GM21723 (cell line): ENCODE data around the gene DRD1.
A peak's percentile ranks its signal among the peaks of the same experiment; 100 is the strongest.
"Not testable (repeated sequence)": the region's sequence is repeated elsewhere in the genome, so short reads cannot be mapped to it uniquely, and the experiment has no call there.

Experiments
- ATAC-seq: cut with Tn5 transposase; IDR thresholded peaks from one replicate; pipeline ENCODE4 v1.9.1; 2021; ENCODE audit warnings: mild to moderate bottlenecking, moderate library complexity; ENCODE audit not compliant: unreplicated experiment

DRD1 gene

DNA sequence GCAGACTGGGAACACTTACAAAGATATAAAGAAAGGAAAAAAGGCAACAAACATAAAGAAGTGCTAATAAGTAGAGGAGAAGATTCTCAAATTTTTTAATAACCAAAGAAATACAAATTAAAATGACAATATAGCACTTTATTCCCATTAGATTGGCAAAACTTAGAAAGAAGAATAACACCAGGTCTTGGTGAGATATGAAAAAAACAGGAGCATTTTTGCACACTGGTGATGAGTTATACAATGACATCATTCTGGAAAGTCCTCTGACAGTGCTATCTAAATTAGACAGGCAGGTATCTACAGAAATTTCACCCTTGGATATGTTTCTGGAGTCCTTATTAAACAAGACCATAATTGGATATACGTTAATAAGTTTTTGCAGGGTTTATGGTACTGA, 24.9 kb upstream of the DRD1 start:
- no peak for ATAC-seq

DNA sequence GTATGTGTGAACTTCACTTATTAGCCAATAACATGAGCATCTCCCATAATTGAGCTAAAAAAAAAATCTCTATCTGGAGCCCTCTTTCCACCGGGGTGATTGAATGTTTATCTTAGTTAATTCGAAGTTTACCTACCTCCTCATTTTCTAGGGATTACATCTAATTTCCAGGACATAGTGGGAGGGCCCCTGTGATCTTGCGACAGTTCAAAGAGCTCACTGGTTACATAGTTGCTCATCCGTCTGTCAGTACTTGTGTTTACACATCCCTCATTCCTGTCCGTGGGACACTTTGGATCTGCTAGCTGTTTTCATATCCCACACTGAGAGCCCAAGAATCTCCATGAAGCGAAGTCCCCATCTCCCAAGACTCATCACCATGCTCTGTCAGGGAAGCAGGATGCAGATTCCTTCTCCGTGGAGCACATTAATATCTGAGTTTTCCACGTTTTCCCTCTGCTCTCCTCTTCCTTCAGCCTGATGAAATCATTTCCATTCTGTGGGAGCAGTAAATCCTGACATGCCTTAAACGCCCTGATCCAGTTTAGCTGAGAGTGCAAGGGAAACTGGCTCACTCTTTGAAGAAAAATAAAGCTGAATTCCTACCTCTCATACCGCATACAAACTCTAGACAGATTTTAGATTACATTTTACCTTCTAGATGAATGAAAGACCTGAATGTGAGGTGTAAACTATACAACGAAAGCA, 24.2 kb upstream of the DRD1 start:
- no peak for ATAC-seq

DNA sequence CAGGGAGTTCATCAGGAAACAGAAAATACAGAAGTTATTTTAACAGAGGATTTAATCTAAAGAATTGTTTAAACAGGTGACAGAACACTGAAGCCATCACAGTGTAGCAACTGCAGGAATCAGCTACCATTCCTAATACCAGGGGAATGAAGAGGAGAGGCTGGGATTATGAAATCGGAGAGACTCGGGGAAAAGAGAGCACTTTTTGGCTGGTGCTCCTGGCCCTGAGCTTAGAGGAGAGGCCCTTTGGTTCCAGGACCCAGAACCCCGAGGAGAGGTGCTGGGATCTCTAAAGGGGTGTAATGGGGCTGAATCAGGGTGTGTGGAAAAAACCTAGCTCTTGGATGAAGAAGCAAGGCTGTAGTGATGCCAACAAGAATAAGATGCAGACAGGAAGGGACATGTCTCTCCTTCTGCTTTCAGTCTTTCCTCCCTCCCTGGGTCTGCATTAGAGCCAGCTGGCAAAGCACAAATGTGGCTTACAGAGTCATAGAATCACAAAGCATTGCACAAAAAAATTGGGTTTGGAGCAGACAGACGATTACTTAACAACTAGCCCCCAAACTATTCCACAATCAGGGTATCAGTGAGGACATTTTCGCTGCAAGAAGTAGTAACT, 22.8 kb upstream of the DRD1 start:
- no peak for ATAC-seq

DNA sequence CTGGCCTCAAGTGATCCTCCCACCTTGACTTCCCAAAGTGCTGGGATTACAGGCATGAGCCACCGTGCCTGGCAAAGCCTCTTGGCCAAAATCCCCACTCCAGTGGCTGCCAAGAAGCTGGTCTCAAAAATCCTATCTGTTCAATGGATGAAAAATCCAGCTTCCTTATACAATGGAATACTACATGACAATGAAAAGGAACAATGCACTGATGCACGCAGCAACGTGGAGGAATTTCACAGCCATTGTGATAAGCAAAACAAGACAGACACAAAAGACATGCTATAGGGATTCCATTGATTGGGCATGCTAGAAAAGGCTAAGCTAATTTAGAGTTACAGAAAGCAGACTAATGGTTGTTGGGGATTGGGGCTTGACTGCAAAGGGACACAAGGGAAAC, 21.3 kb upstream of the DRD1 start:
- no peak for ATAC-seq

DNA sequence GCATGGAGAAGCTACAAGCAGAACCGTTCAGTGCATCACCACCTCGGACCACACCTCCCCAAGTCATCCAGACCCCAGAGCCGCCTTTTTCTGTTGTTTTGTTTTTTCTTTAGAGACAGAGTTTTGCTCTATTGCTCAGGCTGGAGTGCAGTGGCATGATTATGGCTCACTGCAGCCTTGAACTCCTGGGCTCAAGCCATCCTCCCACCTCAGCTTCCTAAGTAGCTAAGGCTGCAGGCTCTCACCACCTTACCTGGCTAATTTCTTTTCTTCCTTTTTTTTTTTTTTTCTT, 20.9 kb upstream of the DRD1 start:
- no peak for ATAC-seq

DNA sequence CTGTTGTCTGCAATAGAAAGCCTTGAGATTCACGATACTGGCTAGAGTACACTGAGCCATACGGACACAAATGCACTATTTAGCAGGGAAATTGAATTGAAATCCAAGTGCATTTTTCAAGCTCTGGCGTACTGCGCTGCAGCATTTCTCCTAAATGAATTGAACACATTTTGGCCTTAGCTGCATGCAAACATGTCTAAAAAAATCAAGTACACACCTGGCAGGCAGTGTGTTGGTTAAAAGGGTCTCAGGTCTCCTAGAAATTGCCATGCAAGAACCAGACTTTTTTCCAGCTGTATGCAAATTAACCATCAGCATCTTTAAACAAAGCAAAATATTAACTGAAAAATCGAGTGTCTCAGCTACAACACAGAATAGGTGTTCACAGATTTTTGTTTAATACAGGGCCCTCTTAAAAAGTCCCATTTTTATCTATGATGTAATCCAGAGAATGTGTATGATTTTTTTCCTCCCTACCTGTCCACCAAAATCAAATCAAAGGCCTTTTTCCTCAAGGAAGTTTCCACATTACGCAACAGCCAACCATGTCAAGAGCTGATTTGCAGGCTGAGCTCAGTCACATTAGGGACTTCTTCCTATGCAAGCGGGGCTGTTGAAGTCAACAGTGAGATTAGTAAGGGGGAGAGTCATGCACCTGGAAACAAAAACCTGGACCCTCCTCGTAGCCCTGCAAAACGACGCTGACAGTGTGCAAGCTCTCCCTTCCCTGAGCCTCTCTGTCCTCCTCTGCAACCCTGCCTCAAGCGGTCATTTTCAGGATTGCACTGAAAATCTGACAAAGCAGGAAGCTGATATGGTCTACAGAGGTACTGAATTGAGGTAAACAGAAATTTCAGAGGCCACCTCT, 20.3 kb upstream of the DRD1 start:
- ATAC-seq: peak; percentile 98

DNA sequence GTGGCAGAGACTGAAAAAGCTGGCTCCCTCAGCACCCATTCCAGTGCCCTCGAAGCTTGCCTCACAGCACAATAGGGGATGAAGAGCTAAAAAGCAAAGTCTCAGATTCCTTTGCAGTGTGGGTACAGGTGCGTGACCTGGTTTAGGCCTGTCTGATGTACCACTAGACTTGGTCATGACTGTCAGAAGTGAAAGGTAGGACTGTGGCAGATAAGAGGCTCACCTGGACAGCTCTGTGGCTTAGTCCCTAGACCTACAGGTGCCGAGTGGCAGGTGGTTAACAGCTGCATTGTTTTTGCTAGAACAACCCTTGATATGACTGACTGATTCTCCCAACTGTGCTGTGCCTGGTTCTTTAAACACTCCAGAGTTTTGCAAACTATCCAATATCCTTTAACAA, 19.7 kb upstream of the DRD1 start:
- no peak for ATAC-seq

DNA sequence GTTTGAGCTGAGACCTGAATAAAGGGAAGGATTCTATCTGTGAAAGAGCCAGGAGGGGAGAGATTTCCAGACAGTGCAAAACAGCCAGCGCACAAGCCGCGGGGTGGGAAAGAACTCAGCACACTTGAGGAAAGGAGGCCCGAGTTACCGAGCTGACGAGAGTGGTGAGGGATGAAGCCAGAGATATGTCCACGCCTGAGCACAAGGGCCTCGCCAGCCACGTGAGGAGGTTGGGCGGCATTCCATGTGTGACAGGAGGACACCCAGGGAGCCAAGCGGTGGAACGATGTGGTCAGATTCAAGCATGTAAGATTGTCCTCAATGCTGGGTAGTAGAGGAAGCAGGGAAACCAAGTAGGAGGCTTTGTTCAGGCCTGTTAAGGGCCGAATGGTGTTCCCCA, 17.4 kb upstream of the DRD1 start:
- ATAC-seq: no peak

DNA sequence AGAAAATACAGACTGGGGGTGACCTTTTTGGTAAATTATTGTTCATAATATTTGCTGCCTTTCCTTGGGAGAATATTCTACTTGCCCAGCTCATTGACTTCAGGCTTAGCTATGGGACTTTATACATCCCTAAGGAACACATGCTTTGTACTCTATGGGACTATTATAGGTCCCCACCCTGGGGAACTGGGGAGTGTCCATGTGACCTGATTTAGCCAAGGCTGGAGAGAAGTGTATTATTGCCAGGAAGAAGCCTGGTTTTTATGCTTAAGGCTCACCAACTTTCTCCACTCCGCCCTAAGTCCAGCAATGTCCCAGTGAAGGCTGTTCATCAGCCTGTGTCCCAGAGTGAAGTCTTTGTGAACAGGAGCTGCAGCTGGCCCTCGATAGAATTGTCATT, 16.6 kb upstream of the DRD1 start:
- no peak for ATAC-seq

DNA sequence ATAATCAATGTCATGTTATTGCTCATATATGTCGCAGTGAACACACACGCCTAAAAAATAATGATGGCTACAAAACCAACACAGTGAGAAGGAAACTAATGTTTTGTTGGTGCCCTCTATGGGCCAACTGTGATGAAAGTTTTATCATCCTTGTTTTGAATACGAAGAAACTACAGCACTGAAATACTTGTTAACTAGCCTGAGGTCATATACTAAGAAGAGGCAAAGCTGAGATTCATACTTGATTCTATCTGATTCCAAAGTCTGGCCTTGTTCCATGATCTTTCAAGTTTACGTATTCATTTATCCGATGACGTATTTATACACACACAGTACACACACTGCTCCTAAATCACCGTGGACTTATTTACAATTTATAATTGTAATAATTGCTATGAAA, 16.1 kb upstream of the DRD1 start:
- ATAC-seq: no peak

DNA sequence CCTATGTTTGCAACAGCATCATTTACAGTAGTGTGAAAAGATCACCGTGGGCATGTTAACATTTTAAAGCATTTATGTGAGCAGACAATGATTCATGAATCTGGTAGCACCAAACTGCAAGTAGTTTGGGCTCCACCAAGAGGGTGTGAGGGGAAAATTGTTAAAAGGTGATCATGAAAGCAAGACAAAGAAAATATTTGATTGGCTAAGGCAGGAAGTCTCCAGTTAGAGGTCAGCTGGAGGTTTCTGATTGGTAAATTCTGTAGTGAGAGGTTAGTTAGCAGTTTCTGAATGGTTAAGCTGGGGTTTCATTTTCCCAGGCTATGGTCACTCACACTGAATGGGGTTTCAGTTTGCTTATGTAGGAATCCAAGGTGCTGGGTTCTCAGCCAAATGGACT, 13.5 kb upstream of the DRD1 start:
- ATAC-seq: peak; percentile 95

DNA sequence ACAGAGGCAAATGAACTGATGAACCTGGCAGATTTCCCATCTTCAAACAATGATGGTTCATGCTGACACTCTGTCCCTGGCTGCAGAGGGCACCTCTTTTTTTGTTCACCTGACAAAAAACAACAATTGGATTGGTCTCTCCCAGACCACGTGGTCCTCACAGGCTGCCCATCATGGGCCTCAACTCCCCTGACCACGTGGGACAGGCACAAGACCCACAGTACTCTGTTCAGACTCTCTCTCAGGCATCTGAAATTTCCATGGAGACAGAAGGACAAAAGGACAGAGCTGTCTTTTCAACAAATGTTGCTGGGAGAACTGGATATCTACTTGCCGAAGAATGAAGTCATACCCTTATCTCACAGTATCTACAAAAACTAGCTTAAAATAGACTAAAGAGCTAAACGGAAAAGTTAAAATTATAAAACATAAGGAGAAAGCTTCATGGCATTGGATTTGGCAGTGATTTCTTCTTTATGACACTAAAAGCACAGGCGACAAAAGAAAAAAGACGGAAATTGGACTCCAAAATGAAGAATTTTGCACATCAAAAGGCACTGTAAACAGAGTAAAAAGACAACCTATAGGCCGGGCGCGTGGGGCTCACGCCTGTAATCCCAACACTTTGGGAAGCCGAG, 12.2 kb upstream of the DRD1 start:
- no peak for ATAC-seq

DNA sequence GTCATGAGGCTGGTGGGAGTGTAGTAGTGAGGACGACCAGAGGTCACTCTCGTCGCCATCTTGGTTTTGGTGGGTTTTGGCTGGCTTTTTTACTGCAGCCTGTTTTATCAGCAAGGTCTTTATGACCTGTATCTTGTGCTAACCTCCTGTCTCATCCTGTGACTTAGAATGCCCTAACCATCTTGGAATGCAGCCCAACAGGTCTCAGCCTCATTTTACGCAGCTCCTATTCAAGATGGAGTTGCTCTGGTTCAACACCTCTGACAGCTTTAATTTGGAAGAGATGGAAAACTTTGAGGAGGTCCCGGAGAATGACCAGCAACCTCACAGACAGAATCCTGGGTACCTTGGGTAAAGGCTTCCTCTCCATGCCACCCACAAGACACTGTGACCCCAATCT, 10.4 kb upstream of the DRD1 start:
- not testable (repeated sequence) for ATAC-seq

DNA sequence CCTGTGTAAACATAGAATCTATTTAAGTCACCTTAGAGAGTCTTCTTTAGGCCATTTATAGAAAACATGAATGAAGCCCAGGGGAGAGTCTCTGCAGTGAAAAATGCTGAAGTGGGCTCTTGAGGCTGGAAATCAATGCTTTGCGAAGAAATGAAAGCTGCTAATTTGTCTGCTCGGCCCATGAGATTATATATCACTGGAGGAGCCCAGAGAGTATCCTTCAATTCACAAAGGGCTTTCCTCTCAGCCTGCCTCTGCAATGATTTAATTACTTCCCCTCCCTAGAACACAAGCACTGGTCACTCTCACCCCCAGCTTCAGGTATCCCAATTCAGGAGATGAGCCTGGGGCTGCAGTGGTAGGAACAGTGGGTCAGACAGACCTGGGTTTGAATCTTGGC, 8.2 kb upstream of the DRD1 start:
- ATAC-seq: no peak

DNA sequence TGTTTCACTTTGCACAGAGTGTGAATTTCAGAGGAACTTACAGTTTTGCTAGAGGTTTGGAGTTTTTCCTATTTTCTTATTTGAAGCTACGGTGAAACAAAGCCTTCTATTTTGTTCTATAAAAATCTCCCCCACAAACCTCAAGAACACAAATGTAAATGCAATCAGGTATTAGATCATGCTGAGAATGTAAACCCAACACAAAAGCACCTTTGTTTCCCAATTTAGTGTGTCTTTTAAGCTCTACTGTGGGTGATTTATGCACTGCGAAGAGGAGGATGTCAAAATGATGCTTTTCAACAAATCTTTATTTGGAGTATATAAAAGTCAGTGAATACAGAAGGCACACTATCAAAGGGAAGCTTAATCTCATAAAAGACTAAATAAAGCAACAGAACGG, 4.3 kb upstream of the DRD1 start:
- no peak for ATAC-seq

DNA sequence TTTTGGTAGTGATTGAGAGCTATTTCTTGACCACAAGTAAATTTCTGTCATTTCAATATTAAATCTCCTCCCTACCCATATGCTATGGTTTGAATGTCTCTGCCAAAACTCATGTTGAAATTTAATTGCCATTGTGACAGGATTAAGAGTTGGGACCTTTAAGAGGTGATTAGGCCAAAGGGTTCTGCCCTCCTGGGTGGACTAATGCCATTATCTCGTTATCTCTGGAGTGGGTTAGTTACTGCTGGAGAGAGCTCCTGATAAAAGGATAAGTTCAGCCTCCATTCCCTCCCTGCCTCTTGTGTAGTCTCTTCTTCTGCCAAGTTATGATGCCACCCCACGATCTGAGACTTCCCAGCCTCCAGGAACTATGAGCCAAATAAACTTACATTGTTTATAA, 3.6 kb upstream of the DRD1 start:
- no peak for ATAC-seq

DNA sequence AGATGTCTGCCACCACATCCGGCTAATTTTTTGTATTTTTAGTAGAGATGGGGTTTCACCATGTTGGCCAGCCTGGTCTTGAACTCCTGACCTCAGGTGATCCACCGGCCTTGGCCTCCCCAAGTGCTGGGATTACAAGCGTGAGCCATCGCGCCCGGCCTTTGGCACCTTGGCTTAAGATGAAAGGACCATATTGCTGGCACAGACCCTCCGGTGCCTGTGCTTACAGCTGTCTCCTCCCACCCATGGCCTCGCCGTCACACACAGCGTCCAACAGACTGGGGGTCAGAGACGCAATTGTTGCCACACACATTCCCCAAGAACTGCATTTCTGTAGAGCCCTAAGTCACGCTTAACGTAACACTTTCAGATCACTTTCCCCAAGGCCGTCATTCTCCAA, 2.4 kb upstream of the DRD1 start:
- not testable (repeated sequence) for ATAC-seq

DNA sequence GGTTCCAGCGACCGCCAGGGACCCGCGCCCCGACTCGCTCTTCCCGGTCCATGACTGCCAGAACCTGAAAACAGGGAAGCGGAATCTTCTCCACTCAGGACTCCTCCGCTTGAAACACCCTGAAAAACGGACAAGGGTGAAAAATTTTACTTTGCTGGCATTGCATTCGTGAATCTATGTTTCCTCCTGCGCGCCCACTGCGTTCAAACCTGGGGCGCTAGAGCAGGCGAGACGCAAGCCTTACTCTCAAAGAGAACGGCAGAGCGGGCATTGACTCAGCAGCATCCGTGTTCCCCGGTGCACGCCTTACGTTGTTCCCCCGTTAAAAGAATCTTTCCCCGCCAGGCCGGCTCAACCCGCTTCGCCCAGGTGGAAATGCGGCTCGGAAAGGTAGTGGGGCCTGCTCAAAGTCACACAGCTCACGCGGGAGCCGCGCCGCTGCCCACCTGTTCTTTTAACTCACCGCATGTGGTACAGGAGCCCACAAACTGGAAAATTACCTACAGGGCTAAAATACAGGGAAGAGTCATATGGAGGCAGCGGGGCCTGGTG, 999 bp upstream of the DRD1 start:
- no peak for ATAC-seq

DNA sequence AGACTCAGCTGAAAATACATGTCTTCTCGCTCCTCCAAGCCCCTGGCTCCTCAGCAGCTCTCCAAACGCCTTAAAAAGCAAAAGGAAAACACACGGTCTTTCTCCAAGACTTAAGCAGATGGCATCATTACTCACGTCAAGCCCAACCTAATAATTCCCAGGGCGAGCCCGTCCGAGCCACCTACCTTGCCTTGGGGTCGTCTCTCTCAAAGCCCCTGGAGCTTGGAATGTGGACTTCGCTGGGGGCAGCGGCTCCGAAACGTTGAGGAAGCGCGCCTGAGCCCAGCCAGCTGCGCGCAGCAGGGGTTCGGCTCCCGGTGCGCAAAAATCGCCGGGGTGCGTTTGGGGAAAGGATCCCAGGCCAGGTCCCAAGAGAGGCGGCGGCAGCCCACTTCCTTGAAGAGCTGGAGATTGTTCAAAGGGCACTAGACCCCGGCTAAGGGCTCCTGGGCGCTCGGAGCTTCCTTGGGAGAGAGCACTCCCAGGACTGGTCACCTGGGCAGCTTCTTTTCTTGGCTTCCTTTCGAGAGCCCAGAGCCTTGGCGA, 395 bp downstream of the DRD1 start:
- ATAC-seq: no peak

DNA sequence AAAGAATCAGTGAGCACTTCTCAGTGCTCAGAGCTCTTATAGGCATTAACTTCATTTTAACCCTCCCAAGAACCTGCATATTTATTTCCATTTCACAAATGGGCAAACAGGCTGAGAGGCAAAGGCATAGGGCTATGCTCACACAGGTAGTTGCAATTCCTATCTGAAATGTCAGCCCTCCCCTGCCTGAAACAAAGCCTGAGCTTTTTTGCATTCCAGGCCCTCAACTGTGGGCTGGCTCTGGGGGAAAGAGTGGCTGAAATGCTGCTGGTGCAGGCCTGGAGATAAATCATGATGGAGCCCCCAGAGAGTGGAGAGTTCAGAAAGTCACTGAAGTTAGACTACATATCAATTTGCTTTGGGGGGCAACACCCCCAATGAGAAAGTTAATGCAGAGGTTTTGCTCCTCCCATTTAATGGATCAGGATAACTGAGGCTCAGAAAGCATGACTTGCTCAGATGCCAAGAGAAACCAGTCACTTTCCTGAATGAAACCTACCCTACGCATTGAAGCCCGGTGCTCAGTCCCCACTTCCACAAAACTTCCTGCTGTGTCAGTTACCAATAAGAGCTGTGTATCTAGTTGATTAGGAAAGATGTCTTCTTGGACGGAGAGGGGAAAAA, 5.6 kb downstream of the DRD1 start:
- ATAC-seq: no peak

DNA sequence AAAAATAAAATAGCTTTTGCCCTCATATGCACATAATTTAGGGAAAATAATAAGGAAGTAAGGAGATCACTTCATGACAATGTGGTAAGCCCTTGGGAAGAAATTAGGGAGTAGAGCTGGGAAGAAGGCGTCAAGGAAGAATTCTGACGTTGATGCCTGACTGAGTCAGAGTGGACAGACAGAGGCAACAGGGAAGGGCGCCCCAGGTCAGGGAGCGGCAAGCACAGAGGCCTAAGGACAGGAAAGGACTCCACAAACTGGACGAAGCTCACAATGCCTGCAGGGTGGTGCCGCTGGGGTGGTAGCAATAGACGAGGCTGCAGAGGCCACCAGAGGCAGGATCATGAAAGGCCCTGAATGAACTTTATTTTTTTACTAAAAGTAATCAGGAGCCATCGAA, 7.6 kb downstream of the DRD1 start:
- ATAC-seq: no peak
